ENCODE data around the gene HDAC5.
"Not testable (repeated sequence)": the region's sequence is repeated elsewhere in the genome, so short reads cannot be mapped to it uniquely, and the experiment has no call there.

DNA sequence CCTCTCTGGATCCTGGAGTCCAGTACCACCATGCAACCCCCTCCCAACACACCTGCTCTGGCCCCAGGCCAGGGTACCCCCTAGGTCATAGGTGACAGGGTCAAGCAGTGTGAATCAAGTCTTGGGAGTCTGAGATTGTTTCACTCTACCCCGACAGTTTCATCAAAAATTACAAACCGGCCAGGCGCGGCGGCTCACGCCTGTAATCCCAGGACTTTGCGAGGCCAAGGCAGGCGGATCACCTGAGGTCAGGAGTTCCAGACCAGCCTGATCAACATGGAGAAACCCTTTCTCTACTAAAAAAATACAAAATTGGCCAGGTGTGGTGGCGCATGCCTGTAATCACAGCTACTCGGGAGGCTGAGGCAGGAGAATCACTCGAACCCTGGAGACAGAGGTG is 3.2 kb downstream of the HDAC5 start:
- TF ChIP-seq, protein P1, sequence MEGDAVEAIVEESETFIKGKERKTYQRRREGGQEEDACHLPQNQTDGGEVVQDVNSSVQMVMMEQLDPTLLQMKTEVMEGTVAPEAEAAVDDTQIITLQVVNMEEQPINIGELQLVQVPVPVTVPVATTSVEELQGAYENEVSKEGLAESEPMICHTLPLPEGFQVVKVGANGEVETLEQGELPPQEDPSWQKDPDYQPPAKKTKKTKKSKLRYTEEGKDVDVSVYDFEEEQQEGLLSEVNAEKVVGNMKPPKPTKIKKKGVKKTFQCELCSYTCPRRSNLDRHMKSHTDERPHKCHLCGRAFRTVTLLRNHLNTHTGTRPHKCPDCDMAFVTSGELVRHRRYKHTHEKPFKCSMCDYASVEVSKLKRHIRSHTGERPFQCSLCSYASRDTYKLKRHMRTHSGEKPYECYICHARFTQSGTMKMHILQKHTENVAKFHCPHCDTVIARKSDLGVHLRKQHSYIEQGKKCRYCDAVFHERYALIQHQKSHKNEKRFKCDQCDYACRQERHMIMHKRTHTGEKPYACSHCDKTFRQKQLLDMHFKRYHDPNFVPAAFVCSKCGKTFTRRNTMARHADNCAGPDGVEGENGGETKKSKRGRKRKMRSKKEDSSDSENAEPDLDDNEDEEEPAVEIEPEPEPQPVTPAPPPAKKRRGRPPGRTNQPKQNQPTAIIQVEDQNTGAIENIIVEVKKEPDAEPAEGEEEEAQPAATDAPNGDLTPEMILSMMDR (IDR thresholded peaks at IDR 0.05), result not testable (repeated sequence)
- not testable (repeated sequence) for TF ChIP-seq CHD2 (IDR thresholded peaks at IDR 0.05; ENCODE audit: low read length, partially characterized antibody)
